Activated CD4-positive, alpha-beta memory T cell treated with anti-CD3 and anti-CD28 coated beads, Interleukin-2, amount 10 ng/mL, durations not matched to agents 7 days and 5 days (primary cell): ENCODE measurements around the gene DOK6. TPM values are rescaled to one million over a fixed set of nuclear protein-coding genes. Genes with fewer than 3 reads are reported as not detected.

ENCODE experiments used
- CTCF ChIA-PET: fragments of 350-600 bp; sonication (Branson Sonifier 250); formaldehyde crosslinking; loops from one replicate; lab custom pipeline; 2021; ENCODE audit warnings: antibody characterized with exemption, inconsistent platforms; lab: Charles Lee
- POLR2A ChIA-PET: fragments of 350-600 bp; sonication (Branson Sonifier 250); formaldehyde crosslinking; loops from one replicate; lab custom pipeline; 2021; ENCODE audit warnings: antibody characterized with exemption; lab: Charles Lee
- DNase-seq: peaks from one replicate; pipeline ENCODE4 v3.0.0-alpha.2; 2020
- H3K27ac Mint-ChIP-seq: one replicate; pipeline ENCODE4 v1.8.0; 2021; ENCODE audit warnings: mild to moderate bottlenecking, mixed read lengths
- H3K27me3 Mint-ChIP-seq: one replicate; pipeline ENCODE4 v1.8.0; 2021; ENCODE audit warnings: mixed read lengths
- H3K36me3 Mint-ChIP-seq: one replicate; pipeline ENCODE4 v1.8.0; 2021; ENCODE audit warnings: low read depth, mixed read lengths
- H3K4me1 Mint-ChIP-seq: one replicate; pipeline ENCODE4 v1.8.0; 2021; ENCODE audit warnings: mixed read lengths
- H3K4me3 Mint-ChIP-seq: one replicate; pipeline ENCODE4 v1.8.0; 2021; ENCODE audit warnings: mild to moderate bottlenecking, mixed read lengths
- H3K9me3 Mint-ChIP-seq: one replicate; pipeline ENCODE4 v1.8.0; 2021; ENCODE audit warnings: mixed read lengths
- total RNA-seq, 2 experiments: library from RNA; stranded (reverse); gene quantifications; one replicate each; pipeline ENCODE4 v1.2.3, GENCODE V29; 2021

The DOK6 gene
- total RNA-seq, 2 experiments from 2014 or later: not detected

- DNase-seq: peak; percentile 17
- ChIA-PET CTCF (no interaction called here), POLR2A (no interaction called here)
- peak overlapping the region; percentile 69 for H3K27ac Mint-ChIP-seq
- no peaks in the 10 kb centered on the region for H3K36me3 Mint-ChIP-seq
- H3K9me3 Mint-ChIP-seq: peaks cover 3% of the 10 kb centered on the region
- peaks cover 8% of the 10 kb centered on the region for H3K4me1 Mint-ChIP-seq
- H3K27me3 Mint-ChIP-seq: no peaks in the 10 kb centered on the region
- H3K4me3 Mint-ChIP-seq: peak overlapping the region; percentile 21
Measured at GRCh38 chr18:69580107-69580506, 179.4 kb downstream of the DOK6 start.

- no peak overlapping the region for H3K4me3 Mint-ChIP-seq
- peaks cover 3% of the 10 kb centered on the region for H3K9me3 Mint-ChIP-seq
- POLR2A ChIA-PET: no interaction called here
- no peak overlapping the region for H3K27ac Mint-ChIP-seq
- no peaks in the 10 kb centered on the region for H3K27me3 Mint-ChIP-seq
- H3K4me1 Mint-ChIP-seq: peaks cover 8% of the 10 kb centered on the region
- H3K36me3 Mint-ChIP-seq: no peaks in the 10 kb centered on the region
- DNase-seq: no peak
- CTCF ChIA-PET: no interaction called here
Measured at GRCh38 chr18:69584429-69584828, 183.7 kb downstream of the DOK6 start.

GRCh38 chr18:69585696-69586095 is 185.0 kb downstream of the DOK6 start:
- no peak overlapping the region for H3K27ac Mint-ChIP-seq
- H3K4me1 Mint-ChIP-seq: no peaks in the 10 kb centered on the region
- no peak for DNase-seq
- no peaks in the 10 kb centered on the region for H3K9me3 Mint-ChIP-seq
- H3K4me3 Mint-ChIP-seq: no peak overlapping the region
- ChIA-PET POLR2A (no interaction called here), CTCF (no interaction called here)
- no peaks in the 10 kb centered on the region for H3K36me3 Mint-ChIP-seq
- H3K27me3 Mint-ChIP-seq: no peaks in the 10 kb centered on the region

GRCh38 chr18:69586537-69586936 is 185.8 kb downstream of the DOK6 start:
- Mint-ChIP-seq H3K36me3 (no peaks in the 10 kb centered on the region), H3K9me3 (no peaks in the 10 kb centered on the region), H3K4me1 (no peaks in the 10 kb centered on the region), H3K4me3 (no peak overlapping the region), H3K27me3 (no peaks in the 10 kb centered on the region), H3K27ac (no peak overlapping the region)
- ChIA-PET CTCF (no interaction called here), POLR2A (no interaction called here)
- no peak for DNase-seq

GRCh38 chr18:69588301-69588700 is 187.6 kb downstream of the DOK6 start:
- no peak for DNase-seq
- Mint-ChIP-seq H3K4me3 (no peak overlapping the region), H3K36me3 (no peaks in the 10 kb centered on the region), H3K27ac (no peak overlapping the region), H3K4me1 (no peaks in the 10 kb centered on the region), H3K9me3 (no peaks in the 10 kb centered on the region), H3K27me3 (no peaks in the 10 kb centered on the region)
- ChIA-PET CTCF (no interaction called here), POLR2A (interaction anchor here (0.6 kb wide), 1 partner anchor 565 kb away, joined by 3 read pairs; no protein-coding TSS in a partner anchor)

GRCh38 chr18:69590150-69590549 is 189.5 kb downstream of the DOK6 start:
- ChIA-PET CTCF (no interaction called here), POLR2A (no interaction called here)
- H3K4me1 Mint-ChIP-seq: no peaks in the 10 kb centered on the region
- no peaks in the 10 kb centered on the region for H3K36me3 Mint-ChIP-seq
- no peak for DNase-seq
- no peaks in the 10 kb centered on the region for H3K9me3 Mint-ChIP-seq
- H3K27ac Mint-ChIP-seq: no peak overlapping the region
- no peak overlapping the region for H3K4me3 Mint-ChIP-seq
- no peaks in the 10 kb centered on the region for H3K27me3 Mint-ChIP-seq

- Mint-ChIP-seq H3K4me3 (no peak overlapping the region), H3K36me3 (no peaks in the 10 kb centered on the region), H3K27me3 (no peaks in the 10 kb centered on the region), H3K4me1 (no peaks in the 10 kb centered on the region), H3K9me3 (no peaks in the 10 kb centered on the region), H3K27ac (no peak overlapping the region)
- no peak for DNase-seq
- POLR2A ChIA-PET: no interaction called here
- CTCF ChIA-PET: no interaction called here
Measured at GRCh38 chr18:69596345-69596744, 195.7 kb downstream of the DOK6 start.

- ChIA-PET CTCF (no interaction called here), POLR2A (no interaction called here)
- H3K4me3 Mint-ChIP-seq: no peak overlapping the region
- no peaks in the 10 kb centered on the region for H3K36me3 Mint-ChIP-seq
- no peaks in the 10 kb centered on the region for H3K9me3 Mint-ChIP-seq
- no peaks in the 10 kb centered on the region for H3K27me3 Mint-ChIP-seq
- H3K27ac Mint-ChIP-seq: no peak overlapping the region
- DNase-seq: no peak
- no peaks in the 10 kb centered on the region for H3K4me1 Mint-ChIP-seq
Measured at GRCh38 chr18:69597561-69597960, 196.9 kb downstream of the DOK6 start.

- Mint-ChIP-seq H3K27me3 (no peaks in the 10 kb centered on the region), H3K4me3 (no peak overlapping the region), H3K9me3 (no peaks in the 10 kb centered on the region), H3K4me1 (no peaks in the 10 kb centered on the region), H3K27ac (no peak overlapping the region), H3K36me3 (no peaks in the 10 kb centered on the region)
- POLR2A ChIA-PET: no interaction called here
- CTCF ChIA-PET: no interaction called here
- DNase-seq: no peak
Measured at GRCh38 chr18:69599377-69599776, 198.7 kb downstream of the DOK6 start.

- ChIA-PET POLR2A (no interaction called here), CTCF (no interaction called here)
- H3K27me3 Mint-ChIP-seq: no peaks in the 10 kb centered on the region
- H3K4me3 Mint-ChIP-seq: no peak overlapping the region
- no peak for DNase-seq
- no peaks in the 10 kb centered on the region for H3K9me3 Mint-ChIP-seq
- H3K4me1 Mint-ChIP-seq: no peaks in the 10 kb centered on the region
- H3K36me3 Mint-ChIP-seq: no peaks in the 10 kb centered on the region
- H3K27ac Mint-ChIP-seq: no peak overlapping the region
Measured at GRCh38 chr18:69612242-69612641, 211.6 kb downstream of the DOK6 start.

GRCh38 chr18:69616114-69616513 is 215.4 kb downstream of the DOK6 start:
- ChIA-PET POLR2A (no interaction called here), CTCF (no interaction called here)
- Mint-ChIP-seq H3K4me3 (no peak overlapping the region), H3K27me3 (no peaks in the 10 kb centered on the region), H3K36me3 (no peaks in the 10 kb centered on the region), H3K27ac (no peak overlapping the region), H3K9me3 (no peaks in the 10 kb centered on the region), H3K4me1 (no peaks in the 10 kb centered on the region)
- no peak for DNase-seq

GRCh38 chr18:69617408-69617807 is 216.7 kb downstream of the DOK6 start:
- H3K4me3 Mint-ChIP-seq: no peak overlapping the region
- no peak overlapping the region for H3K27ac Mint-ChIP-seq
- no peak for DNase-seq
- H3K4me1 Mint-ChIP-seq: no peaks in the 10 kb centered on the region
- no peaks in the 10 kb centered on the region for H3K9me3 Mint-ChIP-seq
- H3K27me3 Mint-ChIP-seq: no peaks in the 10 kb centered on the region
- ChIA-PET CTCF (no interaction called here), POLR2A (no interaction called here)
- no peaks in the 10 kb centered on the region for H3K36me3 Mint-ChIP-seq

GRCh38 chr18:69617888-69618287 is 217.2 kb downstream of the DOK6 start:
- no peaks in the 10 kb centered on the region for H3K4me1 Mint-ChIP-seq
- H3K27ac Mint-ChIP-seq: no peak overlapping the region
- H3K27me3 Mint-ChIP-seq: no peaks in the 10 kb centered on the region
- H3K4me3 Mint-ChIP-seq: no peak overlapping the region
- DNase-seq: no peak
- CTCF ChIA-PET: no interaction called here
- no peaks in the 10 kb centered on the region for H3K36me3 Mint-ChIP-seq
- POLR2A ChIA-PET: no interaction called here
- no peaks in the 10 kb centered on the region for H3K9me3 Mint-ChIP-seq

GRCh38 chr18:69622184-69622583 is 221.5 kb downstream of the DOK6 start:
- Mint-ChIP-seq H3K36me3 (no peaks in the 10 kb centered on the region), H3K4me3 (no peak overlapping the region), H3K4me1 (no peaks in the 10 kb centered on the region), H3K27me3 (no peaks in the 10 kb centered on the region), H3K9me3 (no peaks in the 10 kb centered on the region), H3K27ac (no peak overlapping the region)
- CTCF ChIA-PET: no interaction called here
- POLR2A ChIA-PET: no interaction called here
- no peak for DNase-seq

GRCh38 chr18:69622961-69623360 is 222.3 kb downstream of the DOK6 start:
- Mint-ChIP-seq H3K9me3 (no peaks in the 10 kb centered on the region), H3K4me3 (no peak overlapping the region), H3K27me3 (no peaks in the 10 kb centered on the region), H3K4me1 (no peaks in the 10 kb centered on the region), H3K36me3 (no peaks in the 10 kb centered on the region), H3K27ac (no peak overlapping the region)
- POLR2A ChIA-PET: no interaction called here
- CTCF ChIA-PET: no interaction called here
- DNase-seq: no peak
